BE2C (cell line): ENCODE data around the gene CR2. TPM values are rescaled to one million over a fixed set of nuclear protein-coding genes. Genes with fewer than 3 reads are reported as not detected.

Experiments
- DNase-seq: peaks from one replicate; pipeline ENCODE4 v3.0.0-alpha.2; 2020
- H3K27me3 ChIP-seq: fragments of 250-450 bp; sonication (Bioruptor Pico); 2 replicates; pipeline ENCODE4 v1.5.1; 2020; ENCODE audit warnings: mild to moderate bottlenecking
- H3K36me3 ChIP-seq: fragments of 250-450 bp; sonication (Bioruptor Pico); 2 replicates; pipeline ENCODE4 v1.5.1; 2020; ENCODE audit warnings: mild to moderate bottlenecking
- H3K4me1 ChIP-seq: fragments of 250-450 bp; sonication (Bioruptor Pico); 2 replicates; pipeline ENCODE4 v1.5.1; 2020
- H3K4me3 ChIP-seq: 2 replicates; pipeline ENCODE4 v1.5.1; 2011; ENCODE audit warnings: low read depth, low read length
- H3K9me3 ChIP-seq: fragments of 250-450 bp; sonication (Bioruptor Pico); 2 replicates; pipeline ENCODE4 v1.5.1; 2020
- CTCF ChIP-seq: IDR thresholded peaks from 2 replicates; pipeline ENCODE4 v1.5.1; 2012; ENCODE audit warnings: mild to moderate bottlenecking, low read depth, low read length
- polyA plus RNA-seq: library from polyadenylated mRNA; unstranded; fragments of >200 nt; gene quantifications from one replicate; pipeline ENCODE4 v1.2.1, GENCODE V29; 2012; ENCODE audit warnings: low read depth, missing spikeins; ENCODE audit not compliant: insufficient read length, insufficient read depth

The CR2 gene
- polyA plus RNA-seq, result not detected

DNA sequence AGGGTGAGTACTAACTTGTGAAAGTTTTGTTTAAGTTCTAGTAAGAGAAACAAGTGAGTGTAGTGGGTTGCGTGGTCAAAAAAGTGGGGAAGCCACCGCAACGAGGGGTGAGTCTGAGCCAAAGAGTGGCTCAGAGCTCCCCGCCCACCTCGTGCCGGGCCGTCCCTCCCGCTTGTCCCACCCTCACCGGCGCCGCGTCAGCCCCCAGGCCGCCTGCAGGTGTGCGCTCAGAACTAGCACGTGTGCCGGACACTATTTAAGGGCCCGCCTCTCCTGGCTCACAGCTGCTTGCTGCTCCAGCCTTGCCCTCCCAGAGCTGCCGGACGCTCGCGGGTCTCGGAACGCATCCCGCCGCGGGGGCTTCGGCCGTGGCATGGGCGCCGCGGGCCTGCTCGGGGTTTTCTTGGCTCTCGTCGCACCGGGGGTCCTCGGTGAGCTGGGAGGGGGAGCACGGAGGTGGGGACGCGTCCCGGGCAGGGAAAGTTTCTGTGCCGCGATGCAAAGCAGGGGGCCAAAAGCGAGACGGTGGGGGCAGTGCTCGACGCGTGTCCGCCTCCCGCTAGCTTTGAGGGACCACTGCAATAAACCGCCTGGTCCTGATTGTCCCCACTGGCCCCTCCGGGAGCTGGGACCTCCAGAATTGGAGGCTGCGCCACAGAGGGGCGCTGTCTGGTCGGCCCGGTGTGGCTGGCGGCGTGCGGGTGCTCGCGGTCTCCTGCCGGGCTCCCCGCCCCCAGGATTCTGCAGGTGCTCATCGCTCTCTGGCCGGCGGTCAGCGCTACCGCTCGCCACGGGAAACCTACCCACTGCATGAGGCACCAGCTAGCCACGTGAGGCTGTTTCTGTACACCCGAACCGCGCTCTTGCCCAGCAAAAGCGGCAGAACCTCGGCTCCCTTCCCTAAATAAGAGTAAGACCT, at the start of gene CR2:
Gene CR2, plus strand, starts transcription at position 283 of the 919 bp plus-strand sequence. Its CDS starts 91 bp downstream, at position 374.
- peak; percentile 7 for DNase-seq
- Histone ChIP-seq H3K9me3 (no peaks in the 10 kb centered on the region; the same call in 1 of the 2 replicates), H3K36me3 (no peaks in the 10 kb centered on the region), H3K27me3 (peaks cover 84% of the 10 kb centered on the region), H3K4me3 (no peak within 1 kb of the TSS), H3K4me1 (no peaks in the 10 kb centered on the region)
- no peak for TF ChIP-seq CTCF

- Histone ChIP-seq H3K27me3 (peaks cover 27% of the 10 kb centered on the region), H3K9me3 (no peaks in the 10 kb centered on the region), H3K36me3 (no peaks in the 10 kb centered on the region), H3K4me1 (no peaks in the 10 kb centered on the region), H3K4me3 (no peak overlapping the region)
- DNase-seq, result no peak
- TF ChIP-seq CTCF, result peak; percentile 87
Observed at GRCh38 chr1:207404849-207405525, 49.1 kb upstream of the CR2 start.

DNA sequence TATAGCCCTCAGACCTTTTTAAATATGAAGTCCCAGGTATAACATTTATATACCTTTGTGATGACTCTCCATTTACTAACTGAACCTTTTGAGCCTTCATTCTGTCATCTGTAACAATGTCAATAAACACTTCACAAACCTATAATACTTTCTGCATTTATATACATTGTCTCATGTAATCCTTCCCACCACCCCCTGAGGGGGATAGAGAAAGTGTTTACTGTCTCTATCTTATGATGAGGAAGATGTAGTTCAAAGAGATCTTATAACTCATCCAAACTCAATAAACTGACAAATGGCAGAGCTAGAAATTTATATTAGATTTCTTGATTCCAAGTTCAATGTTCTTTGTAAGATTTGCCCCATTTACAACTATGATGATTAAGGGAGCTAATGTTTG, 48.3 kb upstream of the CR2 start:
- DNase-seq, result no peak
- H3K9me3 ChIP-seq, result no peaks in the 10 kb centered on the region
- H3K36me3 ChIP-seq, result no peaks in the 10 kb centered on the region
- H3K4me3 ChIP-seq, result no peak overlapping the region
- no peaks in the 10 kb centered on the region for H3K4me1 ChIP-seq
- H3K27me3 ChIP-seq, result peaks cover 27% of the 10 kb centered on the region
- no peak for TF ChIP-seq CTCF

GRCh38 chr1:207407655-207408260, 46.4 kb upstream of the CR2 start:
- H3K4me3 ChIP-seq, result no peak overlapping the region
- no peak for TF ChIP-seq CTCF
- no peaks in the 10 kb centered on the region for H3K36me3 ChIP-seq
- H3K27me3 ChIP-seq, result peaks cover 20% of the 10 kb centered on the region
- DNase-seq, result no peak
- H3K4me1 ChIP-seq, result no peaks in the 10 kb centered on the region
- H3K9me3 ChIP-seq, result no peaks in the 10 kb centered on the region

DNA sequence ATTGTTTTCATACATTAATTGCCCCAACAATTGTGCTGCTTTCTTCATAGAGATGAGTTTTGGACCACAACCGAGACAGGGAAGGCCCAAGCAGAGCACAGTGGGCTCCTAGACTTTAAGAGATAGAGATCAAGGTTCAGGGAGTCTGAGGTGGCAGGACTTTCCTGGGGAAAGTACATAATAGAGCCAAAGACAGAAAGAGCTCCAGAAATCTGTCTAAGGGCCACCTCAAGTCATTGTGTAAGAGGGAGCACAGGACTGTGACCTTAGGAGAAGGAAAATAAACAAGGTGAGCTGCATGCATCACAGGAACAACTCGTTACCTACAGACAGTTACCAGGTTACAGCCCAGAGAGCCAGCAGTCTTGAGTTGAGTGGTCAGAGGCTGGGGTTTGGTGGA, 41.3 kb upstream of the CR2 start:
- H3K27me3 ChIP-seq, result peaks cover 20% of the 10 kb centered on the region
- no peak for TF ChIP-seq CTCF
- DNase-seq, result no peak
- no peaks in the 10 kb centered on the region for H3K36me3 ChIP-seq
- H3K4me1 ChIP-seq, result no peaks in the 10 kb centered on the region
- no peaks in the 10 kb centered on the region for H3K9me3 ChIP-seq
- no peak overlapping the region for H3K4me3 ChIP-seq
